Endometrial microvascular endothelial cells (primary cell): Measurements from ENCODE around the gene TMEM18. TPM values are rescaled to one million over a fixed set of nuclear protein-coding genes. Genes with fewer than 3 reads are reported as not detected.

Experiments
- in situ Hi-C: cut with HindIII; loops from 2 replicates; pipeline ENCODE4 v1.10.0; 2017; ENCODE audit warnings: low sequenced_read_pairs, low pct_unique_long_range_greater_than_20kb; ENCODE audit errors: inconsistent ontology term
- total RNA-seq: library from RNA; depleted of rRNA; stranded (reverse); fragments of >200 nt; gene quantifications from one replicate; pipeline ENCODE4 v1.2.3, GENCODE V29; 2015; ENCODE audit errors: inconsistent ontology term

Gene TMEM18
- total RNA-seq, 1 donor from 2014 or later, result 18.3 TPM

DNA sequence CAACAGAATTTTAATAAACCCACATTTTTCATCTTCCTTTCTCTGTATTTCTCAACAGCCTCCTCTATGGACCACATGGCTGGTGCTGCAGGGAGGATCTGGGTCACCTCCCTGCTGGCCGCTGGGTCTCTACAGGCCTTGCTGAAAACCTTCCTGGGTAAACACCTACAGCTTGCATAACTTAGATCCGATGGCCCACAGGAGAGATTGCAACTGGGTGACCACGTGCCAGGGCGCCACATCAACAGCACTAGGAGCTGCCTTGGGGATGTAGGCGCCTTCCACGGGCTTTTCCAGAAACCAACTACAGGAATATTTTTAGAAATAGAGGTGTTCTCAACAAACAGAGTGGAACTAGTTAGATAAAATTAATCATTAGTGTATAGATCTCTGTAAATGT lies 19.4 kb downstream of the TMEM18 start:
- in situ Hi-C loops, result no loop called here

DNA sequence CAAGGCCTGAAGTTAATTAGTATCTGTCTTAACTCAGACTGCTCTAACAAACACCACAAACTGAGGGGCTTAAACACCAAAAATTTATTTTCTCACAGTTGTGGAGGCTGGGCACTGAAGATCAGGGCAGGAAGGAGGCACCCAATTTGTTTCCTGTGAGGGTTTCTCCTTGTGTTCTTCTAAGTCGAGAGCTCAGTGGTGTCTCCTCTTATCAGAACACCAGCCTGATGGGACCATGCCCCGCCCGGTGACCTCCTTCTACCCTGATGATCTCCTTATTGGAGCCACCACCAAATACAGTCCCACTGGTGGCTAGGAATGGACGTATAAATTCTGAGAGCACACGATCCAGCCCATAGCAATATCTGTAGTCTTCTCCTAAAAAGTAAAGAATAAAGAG lies 20.5 kb downstream of the TMEM18 start:
- in situ Hi-C loops, result no loop called here

DNA sequence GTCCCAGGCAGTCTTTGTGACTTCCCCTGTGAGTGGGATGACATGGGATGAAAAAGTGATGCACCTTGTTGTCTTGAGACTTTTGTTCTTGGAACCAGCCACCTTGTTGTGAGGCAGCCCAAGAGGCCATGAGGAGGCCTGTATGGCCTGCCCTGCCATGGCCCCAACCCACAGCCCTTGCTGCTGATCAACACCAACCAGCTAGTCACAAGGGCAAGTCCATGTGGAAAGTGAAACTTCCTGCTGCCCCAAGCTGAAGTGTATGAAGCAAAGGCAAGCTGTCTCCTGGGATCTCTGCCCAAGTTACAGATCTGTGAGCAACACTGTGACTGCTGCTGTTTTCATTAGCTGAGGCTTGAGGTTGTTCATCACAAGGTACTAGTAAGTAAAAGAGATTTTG lies 21.6 kb downstream of the TMEM18 start:
- in situ Hi-C loops, result no loop called here

DNA sequence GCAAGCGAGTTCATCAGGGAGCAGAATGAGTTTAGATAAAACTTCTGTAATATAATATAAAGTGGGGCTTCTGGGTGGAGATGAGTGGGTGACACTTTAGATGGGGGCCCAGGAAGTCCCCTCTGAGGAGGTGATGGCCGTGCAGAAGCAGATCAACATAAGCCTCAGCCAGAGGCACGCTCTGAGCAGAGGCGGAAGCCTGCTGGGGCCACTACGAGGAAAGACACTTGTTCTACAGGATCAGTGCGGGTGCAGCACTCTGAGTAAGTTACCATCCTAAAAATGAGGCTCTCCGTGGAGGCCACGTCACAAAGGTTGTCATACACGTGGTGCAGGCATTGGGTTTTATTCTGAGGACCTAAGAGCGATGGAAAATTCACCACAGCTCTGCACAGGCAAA lies 22.3 kb downstream of the TMEM18 start:
- in situ Hi-C loops, result no loop called here

DNA sequence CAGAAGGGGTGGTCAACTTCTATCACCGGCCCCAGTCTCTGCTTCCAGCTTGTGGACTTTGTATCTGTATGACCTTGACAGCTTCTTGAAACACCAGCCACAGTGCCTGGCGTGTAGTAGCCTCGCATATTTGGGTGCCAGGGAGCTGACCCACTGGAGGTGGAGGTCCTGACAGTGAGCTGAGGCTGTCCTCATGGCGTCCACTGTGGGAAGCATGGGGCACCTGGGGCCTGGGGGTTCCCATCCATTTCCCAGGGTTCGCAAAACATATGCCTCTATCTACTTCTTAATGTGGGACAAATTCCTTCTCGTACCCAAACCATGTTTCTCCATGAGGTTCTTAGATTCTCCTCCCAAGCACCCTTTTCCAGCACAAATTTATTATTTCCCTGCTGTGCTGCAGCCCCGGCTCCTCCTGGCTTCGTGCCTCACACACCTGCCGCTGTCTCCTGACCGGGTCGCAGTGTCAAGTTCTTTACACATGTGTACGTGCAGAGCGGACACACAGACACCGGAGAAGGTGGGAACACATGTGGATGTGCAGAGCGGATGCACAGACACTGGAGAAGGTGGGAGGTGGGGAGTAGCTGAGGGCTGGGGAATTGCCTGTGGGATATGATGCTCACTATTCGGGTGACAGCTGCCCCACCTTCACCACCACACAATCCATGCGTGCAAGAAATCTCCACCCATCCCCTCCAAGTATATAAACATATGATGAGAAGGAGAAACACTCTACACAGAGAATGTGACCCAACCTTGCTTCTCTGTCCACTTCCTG lies 23.4 kb downstream of the TMEM18 start:
- in situ Hi-C loops, result no loop called here

DNA sequence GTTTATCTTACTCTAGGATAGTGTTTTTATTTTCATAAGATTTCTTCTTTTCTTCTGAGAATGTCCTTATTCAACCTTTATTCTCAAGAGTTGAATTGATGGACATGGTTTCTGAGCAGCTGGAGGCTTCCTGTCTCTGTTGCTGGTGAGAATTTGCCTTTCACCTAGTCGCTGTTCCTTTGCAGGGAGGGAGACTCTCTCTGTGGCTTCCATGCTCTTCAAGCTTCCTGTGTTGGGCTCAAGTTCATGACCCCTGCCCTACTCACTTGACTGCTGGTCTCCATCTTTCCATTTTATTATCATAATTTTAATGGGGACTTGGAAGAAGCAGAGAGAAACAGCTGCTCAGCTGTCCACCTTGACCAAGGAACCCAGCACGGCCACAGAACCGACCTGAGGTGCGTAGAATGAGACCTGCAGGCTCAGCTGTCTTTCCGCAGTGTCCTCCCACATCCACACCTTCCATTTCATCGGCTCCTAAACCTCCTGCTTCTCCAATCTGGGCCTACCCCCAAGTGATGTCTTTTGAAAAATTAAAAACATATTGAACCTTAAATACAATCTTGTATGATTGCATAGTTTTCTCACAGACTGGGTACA lies 24.2 kb downstream of the TMEM18 start:
- in situ Hi-C loops, result no loop called here

DNA sequence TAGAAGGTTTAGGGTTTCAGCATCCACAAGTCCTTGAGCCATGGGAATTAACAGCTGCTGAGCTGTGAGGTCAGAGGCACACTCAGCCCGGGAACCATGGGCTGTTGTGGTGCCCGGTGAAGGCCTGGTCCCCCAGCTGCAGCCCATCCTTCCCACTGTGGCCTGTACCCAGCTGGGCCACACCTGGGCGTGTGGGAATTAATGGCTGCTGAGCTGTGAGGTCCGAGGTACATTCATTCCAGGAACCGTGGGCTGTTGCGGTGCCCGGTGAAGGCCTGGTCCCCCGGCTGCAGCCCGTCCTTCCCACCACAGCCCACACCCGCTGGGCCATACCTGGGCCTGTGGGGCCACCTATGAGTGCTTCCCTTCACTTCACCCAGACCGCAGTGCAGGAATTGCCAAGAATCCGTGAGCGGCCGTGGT lies 25.2 kb downstream of the TMEM18 start:
- in situ Hi-C loops, result no loop called here

DNA sequence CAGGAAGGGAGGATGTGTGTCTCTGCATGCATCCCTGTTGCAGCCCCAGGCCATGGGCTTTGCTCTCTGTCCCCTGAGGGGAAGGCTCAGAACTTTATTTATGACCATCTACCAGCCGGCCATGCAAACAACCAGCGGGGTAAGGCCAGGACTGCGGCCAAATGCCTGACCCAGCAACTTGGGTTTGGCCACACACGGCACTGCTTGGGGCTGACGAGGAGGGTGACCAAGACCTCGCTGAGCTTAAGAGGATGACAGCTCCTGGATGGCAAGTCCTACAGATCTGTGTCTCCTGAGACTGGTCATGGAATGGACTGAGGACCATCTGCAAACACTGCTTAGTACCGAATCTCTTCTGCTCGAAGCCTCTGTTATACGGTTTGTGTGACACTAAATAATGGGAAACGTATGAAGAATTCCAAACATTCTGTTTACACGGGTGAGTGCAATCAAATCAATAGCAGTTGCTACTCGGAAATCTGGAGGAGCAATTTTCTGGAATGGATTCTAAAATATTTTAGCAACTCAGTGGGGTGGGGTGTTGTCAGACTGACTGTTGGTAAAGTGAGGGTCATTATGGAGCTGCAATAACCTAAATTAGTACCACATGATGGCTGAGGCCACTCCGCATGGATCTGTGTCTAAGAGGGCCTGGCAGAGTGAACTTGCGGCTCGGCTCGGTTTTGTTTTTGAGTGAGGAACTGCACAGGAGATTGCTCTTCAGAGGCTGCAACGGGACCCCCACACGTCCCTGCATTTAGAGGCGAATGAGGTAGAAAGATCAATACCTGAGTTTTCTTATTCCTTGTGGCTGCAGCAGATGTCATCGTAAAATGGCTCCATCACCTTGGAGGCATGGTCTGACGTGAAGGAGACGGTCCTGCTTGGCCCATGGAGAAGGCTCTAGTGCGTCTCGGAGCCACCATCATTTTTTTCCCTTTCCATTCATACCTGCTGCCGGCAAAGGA lies 26.6 kb downstream of the TMEM18 start:
- in situ Hi-C loops, result no loop called here

DNA sequence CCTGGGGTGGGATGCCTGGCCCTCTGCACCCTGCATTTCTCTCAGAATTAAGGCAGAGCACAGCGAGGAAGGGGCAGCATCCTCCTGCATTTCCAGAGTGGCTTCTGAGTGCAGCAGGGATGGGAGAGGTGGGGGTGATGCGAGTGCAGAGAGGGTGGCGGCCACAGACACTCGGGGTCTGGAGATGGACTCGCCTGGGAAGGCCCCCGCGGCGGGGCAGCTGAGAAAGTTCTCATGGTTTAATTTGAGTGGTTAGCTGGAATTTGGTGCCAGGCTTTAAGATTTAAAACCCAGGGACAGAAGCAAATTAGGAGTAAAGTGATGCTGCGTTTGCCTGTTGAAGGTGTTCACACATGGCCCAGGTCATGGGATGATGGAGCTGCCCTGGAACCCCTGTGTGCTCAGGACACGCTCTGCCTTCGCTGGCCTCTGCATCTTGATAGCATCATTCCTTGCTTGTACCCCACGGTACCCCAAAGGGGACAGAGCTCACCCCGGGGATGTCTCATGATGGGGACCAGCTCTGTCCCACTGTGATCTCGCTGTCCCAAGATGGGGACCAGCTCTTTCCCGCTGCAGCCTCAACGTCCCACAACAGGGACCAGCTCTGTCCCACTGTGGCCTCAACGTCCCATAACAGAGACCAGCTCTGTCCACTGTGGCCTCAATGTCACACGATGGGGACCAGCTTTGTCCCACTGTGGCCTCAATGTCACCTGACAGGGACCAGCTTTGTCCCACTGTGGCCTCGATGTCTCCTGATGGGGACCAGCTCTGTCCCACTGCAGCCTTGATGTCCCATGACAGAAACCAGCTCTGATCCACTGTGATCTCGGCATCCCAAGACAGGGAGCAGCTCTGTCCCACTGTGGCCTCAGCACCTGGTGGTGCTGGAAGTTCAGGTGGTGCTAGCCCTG lies 27.5 kb downstream of the TMEM18 start:
- in situ Hi-C loops, result no loop called here

DNA sequence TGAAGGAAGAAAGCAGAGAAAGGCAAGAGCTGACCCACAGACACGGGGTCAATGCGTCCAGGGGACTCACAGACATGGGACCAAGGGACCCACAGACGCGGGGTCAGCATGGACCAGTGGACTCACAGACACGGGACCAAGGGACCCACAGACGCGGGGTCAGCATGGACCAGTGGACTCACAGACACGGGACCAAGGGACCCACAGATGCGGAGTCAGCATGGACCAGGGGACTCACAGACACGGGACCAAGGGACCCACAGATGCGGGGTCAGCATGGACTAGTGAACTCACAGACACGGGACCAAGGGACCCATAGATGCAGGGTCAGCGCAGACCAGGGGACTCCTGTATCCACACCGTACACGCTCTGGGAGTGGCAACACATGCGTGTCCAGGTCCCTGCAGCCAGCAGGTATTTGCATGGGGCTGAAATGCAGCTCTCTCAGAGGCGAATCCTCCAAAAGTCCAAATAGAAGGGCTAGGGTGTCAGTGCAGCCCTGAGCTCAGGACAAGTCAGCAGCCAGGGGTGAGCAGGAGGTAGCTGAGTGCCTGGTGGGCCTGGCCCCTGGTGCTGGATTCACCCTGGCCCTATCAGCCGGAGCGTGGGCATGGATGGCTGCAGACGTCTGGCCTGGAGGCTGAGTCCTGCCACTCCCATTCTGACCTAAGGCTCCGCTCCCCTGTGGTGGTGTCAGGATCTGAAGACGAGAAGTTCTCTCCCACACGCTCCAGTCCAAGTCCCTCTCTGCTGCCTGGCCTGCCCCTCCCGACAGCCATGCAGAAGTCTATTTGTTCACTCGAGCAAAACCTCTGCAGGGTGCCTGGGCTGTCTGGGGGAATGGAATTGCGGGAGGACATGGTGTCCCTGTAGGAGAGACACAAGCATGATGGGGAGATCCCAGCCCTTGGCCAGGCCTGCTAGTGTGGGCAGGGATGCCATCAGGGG lies 28.5 kb downstream of the TMEM18 start:
- in situ Hi-C loops, result no loop called here

DNA sequence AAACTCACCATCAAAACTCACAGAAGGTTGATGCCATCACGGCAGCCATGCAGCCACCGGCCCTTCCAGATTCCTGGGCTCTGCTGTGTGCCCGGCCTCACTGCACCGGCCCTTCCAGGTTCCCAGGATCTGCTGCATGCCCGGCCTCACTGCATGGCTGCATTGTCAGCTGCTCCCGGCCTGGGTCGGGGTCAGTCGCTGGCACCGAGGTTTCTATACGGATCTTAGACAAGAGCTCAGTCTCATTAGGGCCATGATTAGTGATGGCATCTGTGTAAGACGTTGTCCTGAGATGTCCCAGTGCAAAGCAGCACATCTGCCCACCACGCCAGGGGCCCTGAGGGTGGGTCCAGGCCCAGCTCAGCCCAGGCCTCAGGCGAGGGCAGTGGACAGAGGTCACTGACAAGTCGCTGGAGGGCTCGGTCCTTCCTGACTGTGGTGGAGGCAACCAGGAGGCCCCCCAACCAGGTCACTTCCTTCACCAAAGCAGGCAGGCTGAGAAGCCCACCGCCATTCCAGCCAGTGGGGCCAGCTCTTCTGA lies 29.4 kb downstream of the TMEM18 start:
- in situ Hi-C loops, result no loop called here

DNA sequence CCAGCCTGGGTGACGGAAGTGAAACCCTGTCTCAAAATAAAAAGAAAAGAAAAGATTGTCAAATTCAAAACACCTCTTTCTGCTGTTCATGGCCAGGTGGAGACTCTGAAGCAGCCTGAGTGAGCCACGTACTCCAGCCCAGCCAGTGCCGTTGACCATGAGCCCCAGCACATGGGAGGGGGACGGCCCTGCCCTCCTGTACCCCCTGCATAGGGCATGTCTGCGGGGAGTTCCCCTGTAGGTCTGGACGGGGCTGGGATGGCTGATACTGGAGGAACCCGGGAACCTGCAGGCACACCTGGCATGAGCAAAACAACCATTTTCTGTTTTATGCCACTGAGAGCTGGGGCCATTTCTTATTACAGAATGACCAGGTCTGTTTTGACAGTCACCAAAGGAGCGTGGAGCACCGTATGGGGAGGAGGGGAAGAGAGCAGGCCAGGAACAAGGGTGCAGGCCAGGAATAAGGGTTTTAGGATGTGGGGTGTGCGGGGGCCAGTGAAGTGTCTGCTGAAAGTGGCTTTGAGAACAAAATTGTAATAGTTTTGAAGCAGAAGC lies 30.1 kb downstream of the TMEM18 start:
- in situ Hi-C loops, result no loop called here

DNA sequence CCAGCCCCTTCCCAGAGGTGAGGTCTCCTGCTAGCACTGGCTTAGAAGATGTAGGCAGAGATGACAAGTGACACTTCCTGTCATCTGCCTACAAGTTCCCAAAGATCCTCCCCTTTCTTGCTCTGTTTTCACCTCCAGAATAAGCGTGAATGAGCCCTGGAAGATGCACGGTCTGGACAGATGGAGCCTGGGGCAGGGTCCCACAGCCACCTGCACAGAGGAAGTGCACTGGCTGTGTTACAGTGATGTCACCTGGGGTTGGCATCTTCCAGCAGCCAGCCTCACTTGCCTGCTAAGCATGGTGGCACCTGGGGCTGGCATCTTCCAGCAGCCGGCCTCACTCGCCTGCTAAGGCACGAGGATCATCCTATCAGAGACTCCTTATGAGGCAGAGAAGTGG lies 32.3 kb downstream of the TMEM18 start:
- in situ Hi-C loops, result no loop called here

DNA sequence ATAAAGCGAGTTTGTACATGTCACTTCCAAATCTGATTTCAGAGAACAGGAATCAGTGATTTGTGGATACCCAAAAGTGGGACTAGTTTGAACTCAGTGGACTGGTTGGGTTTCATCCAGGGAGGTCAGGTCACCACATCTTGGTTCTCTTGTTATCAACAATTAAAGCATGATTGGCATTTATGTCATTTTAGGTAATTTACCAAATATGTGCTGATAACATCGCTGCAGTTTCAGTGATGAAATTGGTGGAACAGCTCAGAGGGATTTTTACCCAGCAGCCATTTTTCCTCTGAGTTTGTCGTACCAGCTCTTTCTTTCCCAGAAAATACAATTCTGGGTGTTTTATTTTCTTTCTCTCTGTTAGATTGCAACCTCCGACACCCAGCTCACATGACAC lies 33.4 kb downstream of the TMEM18 start:
- in situ Hi-C loops, result no loop called here

DNA sequence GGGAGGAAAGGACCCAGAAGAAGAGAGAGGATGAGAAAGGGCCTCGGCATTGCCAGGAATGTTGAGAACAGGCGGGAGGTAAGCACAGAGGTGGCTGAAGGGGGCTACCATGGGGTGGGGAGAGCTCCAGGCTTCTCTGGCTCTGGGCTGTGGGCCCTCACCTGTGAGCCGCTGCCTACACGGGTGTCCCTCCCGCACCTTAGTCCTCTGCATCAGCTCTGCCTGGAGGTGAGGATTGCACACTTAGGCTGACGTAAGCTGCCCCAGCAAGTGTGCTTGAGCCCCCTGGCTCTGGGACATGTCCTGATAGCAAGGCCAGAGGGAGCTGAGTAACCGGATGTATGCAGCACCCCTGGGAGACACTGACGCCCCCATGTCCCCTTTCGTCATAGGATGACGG lies 33.9 kb downstream of the TMEM18 start:
- in situ Hi-C loops, result no loop called here

DNA sequence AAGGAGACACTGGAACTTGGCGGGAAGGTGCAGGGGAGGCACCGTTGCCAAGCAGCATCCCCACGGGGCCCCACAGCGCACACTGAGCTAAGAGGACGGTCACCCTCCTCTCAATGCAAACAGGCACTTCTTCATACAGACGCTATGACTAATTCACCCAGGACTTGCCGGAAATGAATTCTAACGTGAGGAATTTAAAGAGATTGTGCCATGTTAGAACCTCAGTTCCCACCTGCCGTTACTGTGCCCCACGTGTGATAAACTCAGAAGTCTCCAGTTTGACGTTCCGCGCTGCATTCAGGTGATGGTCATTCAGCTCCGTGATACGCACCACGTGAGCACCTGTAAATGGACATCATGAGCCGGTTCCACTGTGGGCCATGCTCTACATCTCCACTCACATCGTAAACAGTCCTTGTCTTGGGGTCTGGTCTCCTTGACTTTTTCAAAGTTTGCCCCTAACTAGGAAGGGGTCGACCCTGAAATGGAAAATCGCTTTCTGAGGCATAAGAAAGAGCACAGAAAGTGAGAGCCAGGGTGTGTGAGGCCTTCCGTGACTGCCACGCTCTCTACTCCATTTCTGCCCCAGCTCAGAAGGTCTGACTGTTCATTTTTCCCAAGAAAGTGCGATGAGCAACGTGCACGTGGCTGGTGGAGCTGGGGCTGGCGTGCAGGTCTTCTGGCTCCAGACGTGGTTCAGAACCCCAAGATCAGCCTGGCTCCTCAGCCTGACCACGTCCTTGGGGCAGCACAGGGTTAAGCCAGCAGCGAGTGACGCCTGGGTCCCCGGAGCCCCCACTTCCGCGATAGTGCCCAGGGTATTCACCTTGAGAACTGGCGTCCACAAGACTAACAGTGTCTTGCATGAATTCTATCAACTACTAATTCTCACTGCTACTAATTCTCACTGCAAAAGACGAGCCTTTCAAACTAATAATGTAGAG lies 35.1 kb downstream of the TMEM18 start:
- in situ Hi-C loops, result no loop called here
